ENCODE results near the gene ADARB1.

DNA sequence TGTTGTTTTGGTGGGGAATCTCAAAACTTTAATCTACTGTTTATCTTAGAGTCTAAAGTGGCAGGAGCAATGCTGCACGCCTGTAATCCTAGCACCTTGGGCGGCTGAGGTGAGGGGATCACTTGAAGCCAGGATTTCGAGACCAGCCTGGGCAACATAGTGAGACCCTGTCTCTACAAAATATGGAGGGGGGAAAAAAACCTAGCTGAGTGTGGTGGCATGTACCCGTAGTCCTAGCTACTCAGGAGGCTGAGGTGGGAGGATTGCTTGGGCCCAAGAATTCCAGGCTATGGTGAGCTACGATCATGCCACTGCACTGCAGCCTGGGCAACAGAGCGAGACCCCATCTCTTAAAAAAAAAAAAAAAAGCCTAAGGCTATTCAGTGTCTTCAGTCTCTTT lies 175.2 kb downstream of the ADARB1 start:
- TF ChIP-seq, protein P1, sequence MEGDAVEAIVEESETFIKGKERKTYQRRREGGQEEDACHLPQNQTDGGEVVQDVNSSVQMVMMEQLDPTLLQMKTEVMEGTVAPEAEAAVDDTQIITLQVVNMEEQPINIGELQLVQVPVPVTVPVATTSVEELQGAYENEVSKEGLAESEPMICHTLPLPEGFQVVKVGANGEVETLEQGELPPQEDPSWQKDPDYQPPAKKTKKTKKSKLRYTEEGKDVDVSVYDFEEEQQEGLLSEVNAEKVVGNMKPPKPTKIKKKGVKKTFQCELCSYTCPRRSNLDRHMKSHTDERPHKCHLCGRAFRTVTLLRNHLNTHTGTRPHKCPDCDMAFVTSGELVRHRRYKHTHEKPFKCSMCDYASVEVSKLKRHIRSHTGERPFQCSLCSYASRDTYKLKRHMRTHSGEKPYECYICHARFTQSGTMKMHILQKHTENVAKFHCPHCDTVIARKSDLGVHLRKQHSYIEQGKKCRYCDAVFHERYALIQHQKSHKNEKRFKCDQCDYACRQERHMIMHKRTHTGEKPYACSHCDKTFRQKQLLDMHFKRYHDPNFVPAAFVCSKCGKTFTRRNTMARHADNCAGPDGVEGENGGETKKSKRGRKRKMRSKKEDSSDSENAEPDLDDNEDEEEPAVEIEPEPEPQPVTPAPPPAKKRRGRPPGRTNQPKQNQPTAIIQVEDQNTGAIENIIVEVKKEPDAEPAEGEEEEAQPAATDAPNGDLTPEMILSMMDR (IDR thresholded peaks at IDR 0.05), result no peak
- TF ChIP-seq EZH2 (IDR thresholded peaks at IDR 0.05), result no peak
